Osteoblast (primary cell): Measurements from ENCODE around the gene ADARB2. TPM values are rescaled to one million over a fixed set of nuclear protein-coding genes. Genes with fewer than 3 reads are reported as not detected.

ENCODE experiments used
- DNase-seq: peaks from one replicate; pipeline ENCODE4 v3.0.0; 2011; ENCODE audit warnings: low spot score, mixed read lengths; ENCODE audit not compliant: insufficient read length; ENCODE audit errors: missing footprints
- H2AFZ ChIP-seq: 2 replicates; pipeline ENCODE4 v1.6.0; 2011; ENCODE audit warnings: mild to moderate bottlenecking, low read length
- H3K27ac ChIP-seq: 2 replicates; pipeline ENCODE4 v1.5.1; 2011; ENCODE audit warnings: mild to moderate bottlenecking, low read depth, low read length, moderate library complexity
- H3K27me3 ChIP-seq: 2 replicates; pipeline ENCODE4 v1.6.0; 2012; ENCODE audit warnings: mild to moderate bottlenecking, control low read depth, inconsistent platforms, low read length, moderate library complexity; ENCODE audit not compliant: insufficient read depth
- H3K36me3 ChIP-seq: 2 replicates; pipeline ENCODE4 v1.5.1; 2011; ENCODE audit warnings: mild to moderate bottlenecking, low read length, control low read depth, moderate library complexity; ENCODE audit not compliant: insufficient read depth
- H3K4me1 ChIP-seq: 2 replicates; pipeline ENCODE4 v1.5.1; 2011; ENCODE audit warnings: mild to moderate bottlenecking, low read length, control low read depth, moderate library complexity; ENCODE audit not compliant: insufficient read depth
- H3K4me2 ChIP-seq: 2 replicates; pipeline ENCODE4 v1.6.0; 2011; ENCODE audit warnings: mild to moderate bottlenecking, low read length; ENCODE audit not compliant: insufficient read depth
- H3K4me3 ChIP-seq: fragments of 200-600 bp; sonication (generic); 3 replicates; pipeline ENCODE4 v1.5.1; 2012; ENCODE audit warnings: mild to moderate bottlenecking, low read length, inconsistent platforms; ENCODE audit not compliant: insufficient read depth
- H3K79me2 ChIP-seq: 2 replicates; pipeline ENCODE4 v1.6.0; 2012; ENCODE audit warnings: mild to moderate bottlenecking, low read length, control low read depth, inconsistent platforms; ENCODE audit not compliant: insufficient read depth
- H3K9me3 ChIP-seq: 2 replicates; pipeline ENCODE4 v1.5.1; 2011; ENCODE audit warnings: low read depth, low read length, control low read depth
- H4K20me1 ChIP-seq: 2 replicates; pipeline ENCODE4 v1.6.0; 2012; ENCODE audit warnings: mild to moderate bottlenecking, low read length, control low read depth; ENCODE audit not compliant: insufficient read depth
- CTCF ChIP-seq: IDR thresholded peaks from 2 replicates; pipeline ENCODE4 v1.5.1; 2011; ENCODE audit warnings: mild to moderate bottlenecking, low read depth, low read length, moderate library complexity; ENCODE audit errors: extremely low read depth
- total RNA-seq: library from RNA; depleted of rRNA; stranded (reverse); fragments of >200 nt; gene quantifications from 2 replicates; pipeline ENCODE4 v1.2.3, GENCODE V29; 2012

Gene ADARB2
- total RNA-seq, 1 donor = not detected

- Histone ChIP-seq H3K27me3 (no peaks in the 10 kb centered on the region), H3K79me2 (no peaks in the 10 kb centered on the region), H3K4me2 (no peak overlapping the region), H3K4me1 (no peaks in the 10 kb centered on the region), H3K9me3 (no peaks in the 10 kb centered on the region), H2AFZ (no peak overlapping the region), H3K27ac (no peak overlapping the region), H3K36me3 (no peaks in the 10 kb centered on the region), H4K20me1 (no peaks in the 10 kb centered on the region), H3K4me3 (no peak overlapping the region)
- no peak for TF ChIP-seq CTCF
- no peak for DNase-seq
These were observed 128.3 kb downstream of the ADARB2 start for GRCh38 chr10:1608851-1609647.

DNA sequence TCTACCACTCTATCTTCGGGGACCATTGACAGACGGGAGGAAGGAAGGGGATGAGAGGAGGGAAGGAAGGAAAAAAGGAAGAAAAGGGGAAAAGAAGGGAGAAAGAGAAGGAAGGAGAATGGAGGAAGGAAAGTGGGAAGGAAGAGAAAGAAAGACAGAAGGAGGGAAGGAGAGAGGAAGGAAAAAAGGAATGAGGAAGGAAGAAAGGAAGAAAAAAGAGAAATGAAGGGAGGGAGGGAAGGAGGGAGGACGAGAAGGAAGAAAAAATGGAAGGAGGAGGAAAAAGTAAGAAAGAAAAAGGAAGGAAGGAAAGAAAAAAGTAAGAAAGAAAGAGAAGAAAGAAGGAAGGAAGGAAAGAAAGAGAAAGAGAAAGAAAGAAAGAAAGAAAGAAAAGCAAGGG is 128.9 kb downstream of the ADARB2 start:
- H3K4me2 ChIP-seq = no peak overlapping the region
- no peak overlapping the region for H3K4me3 ChIP-seq
- no peaks in the 10 kb centered on the region for H3K4me1 ChIP-seq
- no peaks in the 10 kb centered on the region for H3K27me3 ChIP-seq
- no peaks in the 10 kb centered on the region for H4K20me1 ChIP-seq
- no peak overlapping the region for H2AFZ ChIP-seq
- H3K27ac ChIP-seq = no peak overlapping the region
- no peaks in the 10 kb centered on the region for H3K36me3 ChIP-seq
- no peak for DNase-seq
- no peak for TF ChIP-seq CTCF
- no peaks in the 10 kb centered on the region for H3K9me3 ChIP-seq
- no peaks in the 10 kb centered on the region for H3K79me2 ChIP-seq

DNA sequence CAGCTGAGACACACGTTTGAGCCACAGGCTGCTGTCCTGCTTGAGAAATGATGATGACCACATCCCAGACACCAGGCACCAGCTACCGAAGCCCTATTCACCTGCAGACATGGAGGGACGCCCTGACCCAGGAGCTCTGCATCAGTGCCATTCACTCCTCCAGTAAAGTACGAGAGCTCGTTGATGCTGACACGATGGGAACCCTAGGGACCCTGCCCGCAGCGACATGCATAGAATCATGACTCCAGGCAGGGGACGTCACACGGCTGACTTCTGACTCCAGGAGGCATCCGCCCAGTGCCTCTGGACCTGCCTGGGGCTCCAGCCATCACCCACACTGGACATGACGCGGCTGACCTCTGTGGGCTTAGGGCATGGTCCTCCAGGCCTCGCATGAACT is 129.9 kb downstream of the ADARB2 start:
- no peaks in the 10 kb centered on the region for H3K4me1 ChIP-seq
- H3K27ac ChIP-seq = no peak overlapping the region
- H3K79me2 ChIP-seq = no peaks in the 10 kb centered on the region
- no peak overlapping the region for H3K4me3 ChIP-seq
- H3K27me3 ChIP-seq = no peaks in the 10 kb centered on the region
- DNase-seq = no peak
- no peaks in the 10 kb centered on the region for H4K20me1 ChIP-seq
- H3K36me3 ChIP-seq = no peaks in the 10 kb centered on the region
- no peak for TF ChIP-seq CTCF
- H2AFZ ChIP-seq = no peak overlapping the region
- H3K9me3 ChIP-seq = peaks cover 3% of the 10 kb centered on the region
- H3K4me2 ChIP-seq = no peak overlapping the region

GRCh38 chr10:1605999-1606940 is 131.1 kb downstream of the ADARB2 start:
- Histone ChIP-seq H3K79me2 (no peaks in the 10 kb centered on the region), H4K20me1 (no peaks in the 10 kb centered on the region), H3K9me3 (peaks cover 3% of the 10 kb centered on the region), H3K27ac (no peak overlapping the region), H3K4me3 (no peak overlapping the region), H3K36me3 (no peaks in the 10 kb centered on the region), H3K4me2 (no peak overlapping the region), H3K4me1 (no peaks in the 10 kb centered on the region), H2AFZ (no peak overlapping the region), H3K27me3 (no peaks in the 10 kb centered on the region)
- no peak for DNase-seq
- no peak for TF ChIP-seq CTCF
